Esophagus squamous epithelium (tissue), 4 donors: ENCODE measurements around the gene CTNNA2.

Source experiments
- CTCF ChIP-seq, 6 experiments: fragments of 450-650 bp in 4 of 6; fragments of 200-600 bp in 2 of 6; sonication (generic) in 2 of 6; IDR thresholded peaks; one replicate each; pipeline ENCODE4 v1.5.1; 2016 to 2019; ENCODE audit warnings: antibody characterized with exemption in 6 of 6, mild to moderate bottlenecking in 4 of 6, moderate library complexity in 4 of 6
- POLR2A ChIP-seq, 4 donors: fragments of 450-650 bp; IDR thresholded peaks; one replicate each; pipeline ENCODE4 v1.6.1; 2017; ENCODE audit warnings: antibody characterized with exemption in 4 of 4, mild to moderate bottlenecking in 4 of 4, moderate library complexity in 3 of 4

GRCh38 chr2:79831961-79832360, 319.1 kb downstream of the CTNNA2 start:
- TF ChIP-seq CTCF (IDR thresholded peaks at IDR 0.05) (no peak), POLR2A (IDR thresholded peaks at IDR 0.05) (no peak)
